Stimulated activated CD8-positive, alpha-beta memory T cell treated with anti-CD3 and anti-CD28 coated beads, Interleukin-12 subunit alpha, Interleukin-12 subunit beta, amount 100 ng/mL, for 24 hours (primary cell): Measurements from ENCODE around the gene SORCS2.

Experiments used
- DNase-seq: peaks from one replicate; pipeline ENCODE4 v3.0.0-alpha.2; 2020; ENCODE audit errors: extremely low read depth

The SORCS2 gene

DNA sequence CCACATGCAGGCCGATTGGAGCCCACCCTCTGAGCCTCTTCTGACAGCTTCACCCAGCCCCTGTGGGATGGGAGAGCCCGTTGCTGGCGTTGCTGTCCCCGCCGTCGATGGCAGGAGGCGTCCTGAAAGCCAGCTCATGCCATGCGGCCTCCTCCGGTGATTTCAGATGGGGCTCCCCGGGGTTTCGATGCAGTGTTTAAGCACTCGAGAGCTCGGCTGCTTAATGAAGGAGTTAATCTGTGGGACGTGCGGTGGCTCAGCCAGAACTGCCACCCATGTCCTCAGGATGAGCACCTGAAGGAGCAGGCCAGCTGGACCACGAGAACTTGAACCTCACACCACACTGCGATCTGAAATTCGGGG, 95.6 kb downstream of the SORCS2 start:
- no peak for DNase-seq

DNA sequence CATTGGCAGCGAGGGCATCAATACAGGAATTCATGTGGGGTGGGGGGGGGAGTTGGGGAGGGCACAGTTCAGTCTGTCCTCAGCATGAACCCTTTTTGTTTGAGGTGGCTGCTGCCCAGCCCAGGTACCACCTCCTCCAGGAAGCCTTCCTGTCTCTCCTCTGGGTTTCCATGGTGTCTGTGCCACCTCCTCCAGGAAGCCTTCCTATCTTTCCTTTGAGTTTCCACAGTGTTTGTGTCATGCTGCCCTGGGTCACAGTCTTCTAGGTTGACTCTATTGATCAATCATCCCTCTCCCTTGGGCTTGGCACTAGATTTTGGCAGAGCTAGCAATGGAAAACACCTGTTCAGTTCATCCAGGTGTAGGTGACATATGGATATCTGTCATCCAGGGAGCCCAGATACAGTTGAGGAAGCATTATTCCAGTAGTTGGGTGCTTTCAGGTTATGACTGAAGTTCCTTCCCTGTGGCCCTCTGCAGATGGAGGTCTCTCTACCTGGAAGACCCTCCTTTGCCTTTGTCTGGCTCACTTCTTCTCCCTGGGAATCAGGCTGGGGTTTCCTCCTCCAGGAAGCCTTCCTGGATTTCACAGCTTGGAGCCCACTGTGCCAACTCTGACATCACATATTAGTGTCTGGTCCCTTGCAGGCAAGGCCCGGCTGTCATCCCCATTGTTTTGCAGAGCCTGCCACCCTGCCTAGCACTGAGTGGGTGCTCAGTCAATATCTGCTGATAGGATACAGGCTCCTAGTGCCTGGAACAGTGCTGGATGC, 96.6 kb downstream of the SORCS2 start:
- no peak for DNase-seq

DNA sequence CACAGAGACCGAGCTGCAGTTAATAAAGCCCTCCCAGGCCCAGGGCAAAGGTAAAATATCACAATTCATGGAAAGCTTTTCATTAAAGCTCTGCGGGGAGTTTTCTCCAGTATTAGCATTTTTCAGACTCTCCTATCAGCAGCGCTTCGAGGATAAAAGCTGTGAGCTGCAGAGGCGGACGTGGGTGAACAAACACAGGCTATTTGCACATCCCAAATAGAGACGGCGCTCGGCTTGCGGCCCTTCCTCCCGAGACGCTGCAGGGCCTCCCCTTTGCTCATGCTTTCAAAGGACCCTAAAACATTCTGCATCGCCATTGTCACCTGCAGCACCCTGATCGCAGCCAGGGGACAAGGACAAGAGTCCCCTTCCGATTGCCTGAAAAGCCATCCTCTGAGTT, 97.3 kb downstream of the SORCS2 start:
- no peak for DNase-seq

GRCh38 chr4:7291372-7292114, 99.2 kb downstream of the SORCS2 start:
- no peak for DNase-seq

DNA sequence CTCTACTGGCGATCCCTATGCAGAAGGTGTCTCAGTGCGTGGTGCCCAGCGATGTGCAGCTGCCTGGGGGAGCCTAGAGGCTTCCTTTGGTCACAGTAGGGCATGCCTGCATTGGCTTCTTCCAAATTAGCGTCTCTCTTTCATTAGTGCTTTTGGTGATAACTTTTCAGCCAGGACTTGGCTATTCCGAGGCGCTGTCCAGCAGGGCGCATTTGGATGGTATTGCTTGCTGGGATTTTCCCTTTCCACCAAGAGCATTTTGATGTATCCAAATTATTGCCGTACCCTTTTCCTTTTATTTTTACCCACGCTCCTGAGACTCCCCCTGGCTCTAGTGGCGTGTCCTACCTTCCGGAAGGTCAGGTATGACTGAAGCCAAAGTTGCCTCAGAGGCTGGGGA, 101.4 kb downstream of the SORCS2 start:
- no peak for DNase-seq

DNA sequence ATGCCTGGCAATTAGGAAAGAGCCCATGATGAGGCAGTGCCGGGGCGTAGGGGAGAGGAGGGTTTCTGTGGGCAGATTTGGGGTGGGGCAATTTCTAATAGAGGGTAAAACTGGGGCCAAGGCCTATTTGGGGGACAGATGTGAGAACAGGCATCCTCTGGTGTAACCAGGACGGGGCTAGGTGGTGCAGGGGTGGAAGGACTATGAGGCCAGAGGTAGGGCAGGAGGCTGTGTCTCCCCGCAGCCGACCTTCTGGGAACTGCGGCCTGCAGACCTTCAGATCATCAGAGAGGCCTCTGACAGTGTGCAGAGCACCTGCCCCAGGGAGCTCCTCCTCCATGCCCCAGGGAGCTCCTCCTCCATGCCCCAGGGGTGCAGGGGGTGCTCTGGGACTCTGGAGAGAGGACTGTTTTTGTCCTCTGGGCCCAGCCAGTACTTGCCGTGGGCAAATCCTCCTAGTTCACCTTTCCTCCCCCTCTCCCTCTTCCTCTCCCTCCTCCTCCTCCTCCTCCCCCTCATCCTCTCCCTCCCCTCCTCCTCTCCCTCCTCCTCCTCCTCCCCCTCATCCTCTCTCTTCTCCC, 101.9 kb downstream of the SORCS2 start:
- DNase-seq, result no peak

DNA sequence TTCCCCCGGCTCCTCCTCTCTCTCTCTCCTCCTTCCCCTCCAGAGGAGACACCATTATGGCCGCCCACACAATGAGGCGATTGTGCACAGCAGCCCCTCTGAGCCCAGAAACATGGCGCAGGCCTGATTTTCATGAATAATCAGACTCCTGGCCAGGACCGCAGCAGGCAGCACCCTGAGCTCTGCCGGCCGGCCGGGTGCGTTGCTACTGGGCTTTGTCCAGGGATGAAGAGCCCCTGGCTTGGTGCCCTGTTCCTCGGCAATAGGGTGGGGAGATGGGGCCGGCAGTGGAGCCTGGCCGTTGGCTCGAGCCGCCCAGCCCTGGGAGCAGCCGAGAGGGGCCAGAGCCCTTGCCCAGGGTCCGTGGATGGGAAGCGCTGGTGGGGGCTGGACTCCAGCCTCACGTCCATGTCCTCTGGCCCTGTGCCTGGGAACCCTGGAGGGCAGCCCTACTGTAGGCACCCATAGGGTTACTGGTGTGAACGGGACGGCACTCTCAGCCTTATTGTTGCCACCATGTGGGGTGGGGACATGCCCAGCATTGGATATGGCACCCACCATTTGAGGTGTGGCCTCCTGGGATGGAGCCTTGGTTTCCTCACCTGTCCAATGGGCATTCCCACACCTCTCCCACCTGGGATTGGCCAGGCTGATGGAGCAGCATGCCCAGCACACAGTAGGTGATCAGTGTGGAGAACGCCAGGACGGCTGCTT, 103.0 kb downstream of the SORCS2 start:
- no peak for DNase-seq

- DNase-seq, result no peak
Measured at GRCh38 chr4:7295911-7296660, 103.7 kb downstream of the SORCS2 start.

- DNase-seq, result no peak
Measured at GRCh38 chr4:7296661-7297335, 104.5 kb downstream of the SORCS2 start.

- no peak for DNase-seq
Measured at GRCh38 chr4:7297374-7297773, 105.0 kb downstream of the SORCS2 start.

- no peak for DNase-seq
Measured at GRCh38 chr4:7297881-7298280, 105.5 kb downstream of the SORCS2 start.

DNA sequence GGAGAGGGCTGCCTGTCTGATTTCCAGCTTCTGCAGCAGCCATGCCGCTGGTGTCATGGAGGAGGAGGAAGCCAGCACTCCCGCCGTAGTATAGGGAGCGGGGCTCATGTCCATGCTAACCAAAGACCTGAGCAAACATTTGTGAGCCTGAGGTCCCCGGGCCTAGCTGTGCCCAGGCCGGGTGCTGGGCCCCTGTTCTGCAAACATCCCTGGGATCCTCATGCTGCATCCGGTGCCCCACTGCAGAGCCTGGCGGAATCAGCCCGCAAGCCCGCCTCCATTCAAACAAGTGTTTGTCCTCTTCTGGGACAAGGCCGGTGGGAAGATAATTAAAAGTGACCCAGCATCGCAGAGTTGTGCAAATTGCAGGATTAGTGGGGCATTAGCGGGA, 106.3 kb downstream of the SORCS2 start:
- DNase-seq, result no peak

DNA sequence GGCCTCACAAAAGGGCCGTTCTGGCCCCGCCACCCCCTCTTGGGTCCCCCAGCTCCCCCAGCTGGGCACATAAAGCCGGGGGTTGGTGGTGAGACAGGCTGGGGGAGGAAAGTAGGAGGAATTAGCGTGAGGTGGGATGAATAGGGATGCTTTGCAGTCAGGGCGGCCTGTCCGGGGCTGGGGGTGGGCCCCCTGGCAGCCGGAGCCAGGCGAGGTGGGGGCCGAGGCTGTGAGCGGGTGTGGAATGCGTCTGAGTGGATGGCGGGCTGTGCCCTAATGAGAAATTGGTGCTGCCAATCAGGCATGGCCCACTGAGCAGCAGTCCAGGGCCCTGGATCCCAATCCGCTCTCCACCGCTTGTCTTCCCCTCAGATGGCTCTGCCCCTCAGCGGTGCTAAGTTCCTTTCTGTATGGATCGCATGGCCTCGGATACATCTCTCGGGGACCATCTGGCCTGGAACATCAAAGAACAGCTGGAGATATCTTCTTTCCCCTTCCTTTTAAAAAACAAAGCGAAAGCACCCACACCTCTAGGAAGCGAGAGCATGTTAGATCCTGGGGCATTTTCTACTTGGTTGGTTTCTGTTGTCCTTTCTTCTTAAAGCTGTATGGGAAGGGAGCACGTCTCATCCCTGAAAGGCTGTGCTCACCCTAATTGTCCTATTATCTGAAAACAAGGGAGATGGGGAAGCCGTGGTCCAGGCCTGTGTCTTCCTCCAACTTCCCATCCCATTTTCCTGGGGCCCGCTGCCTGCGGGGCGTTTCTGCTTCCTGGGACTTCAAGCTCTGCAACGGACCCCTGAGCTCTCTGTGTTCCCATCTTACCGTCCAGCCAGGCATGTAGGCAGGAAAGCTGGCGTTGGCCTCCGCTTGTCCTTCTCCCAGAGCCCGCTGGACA, 106.9 kb downstream of the SORCS2 start:
- DNase-seq, result no peak

- DNase-seq, result no peak
Measured at GRCh38 chr4:7299908-7300710, 107.8 kb downstream of the SORCS2 start.

- DNase-seq, result no peak
Measured at GRCh38 chr4:7300711-7301095, 108.4 kb downstream of the SORCS2 start.

DNA sequence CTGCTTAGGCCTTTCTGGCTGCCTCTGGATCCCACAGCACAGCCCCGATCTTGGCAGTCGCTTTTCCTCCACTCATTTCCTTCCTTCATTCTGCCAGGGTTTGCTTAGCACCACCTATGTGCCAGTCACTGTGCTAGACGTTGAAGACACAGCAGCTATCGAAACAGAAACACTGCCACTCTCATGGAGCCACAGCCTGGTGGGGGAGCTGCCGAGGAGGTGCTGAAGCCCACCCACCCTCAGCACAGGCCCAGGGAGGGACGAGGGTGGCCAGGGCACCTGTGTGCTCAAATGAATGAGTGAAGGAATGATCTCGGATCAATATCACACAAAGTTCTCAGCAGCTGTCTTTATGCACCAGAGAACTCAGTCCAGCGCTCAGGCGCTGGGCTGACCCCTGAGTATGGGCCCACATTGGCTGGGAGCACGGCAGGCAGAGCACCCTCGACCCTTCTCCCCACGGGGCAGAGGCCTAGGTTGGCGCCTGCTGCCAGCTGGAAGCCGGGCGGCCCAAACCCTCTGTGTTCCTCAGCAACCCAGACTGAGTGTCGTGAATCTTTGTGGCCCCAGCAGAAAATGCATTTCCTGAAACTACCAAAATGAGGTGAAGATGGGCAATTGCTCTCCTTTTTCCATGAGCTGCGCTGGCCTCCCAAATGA, 108.9 kb downstream of the SORCS2 start:
- no peak for DNase-seq

DNA sequence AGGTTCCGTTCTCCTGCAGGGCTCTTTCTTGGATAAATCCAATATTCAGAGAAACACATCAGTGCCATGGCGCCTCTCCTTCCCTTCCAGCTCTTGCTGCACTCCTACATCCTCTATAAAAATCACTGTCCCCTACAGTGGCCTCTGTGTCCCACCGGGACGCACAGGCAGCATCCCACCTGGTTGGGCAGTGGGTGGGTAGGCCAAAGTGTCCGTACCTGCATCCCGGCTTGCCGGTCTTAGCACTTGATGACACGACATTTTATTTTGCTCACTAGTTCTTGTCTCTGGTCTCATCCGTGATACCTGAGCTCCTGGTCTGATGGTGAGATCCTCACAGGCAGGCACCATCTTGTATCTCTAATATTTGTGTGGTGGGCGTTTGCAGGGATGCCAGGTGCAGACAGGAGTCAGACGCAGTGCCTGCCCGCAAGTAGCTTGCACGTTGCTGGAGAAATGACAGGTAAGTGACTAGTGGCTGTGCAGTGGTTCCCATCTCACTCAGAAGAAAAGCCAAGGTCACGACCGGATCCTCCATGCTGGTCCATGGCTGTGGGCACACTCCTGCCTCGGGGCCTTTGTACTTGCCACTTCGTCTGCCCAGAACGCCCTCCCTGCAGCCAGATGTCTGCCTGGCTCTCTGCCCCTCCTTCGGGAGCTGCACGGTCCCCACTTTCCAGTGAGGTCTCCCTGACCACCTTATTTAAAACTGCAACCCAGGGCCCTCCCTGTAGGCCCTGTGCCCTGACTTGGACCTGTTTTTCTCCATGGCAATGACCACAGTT, 109.7 kb downstream of the SORCS2 start:
- no peak for DNase-seq
